B cell (primary cell): ENCODE results near the gene LPIN2. TPM values are rescaled to one million over a fixed set of nuclear protein-coding genes. Genes with fewer than 3 reads are reported as not detected.

Experiments used
- ATAC-seq: fragments of 200-7000 bp; cut with Tn5 transposase; one replicate; pipeline ENCODE4 v1.10.0; 2021; ENCODE audit warnings: low read depth, mild to moderate bottlenecking, moderate number of reproducible peaks, moderate library complexity
- CTCF ChIA-PET: fragments of 350-600 bp; sonication (Branson Sonifier 250); formaldehyde crosslinking; loops from one replicate; lab custom pipeline; 2021; ENCODE audit warnings: antibody characterized with exemption, inconsistent platforms; lab: Charles Lee
- POLR2A ChIA-PET: fragments of 350-600 bp; sonication (Branson Sonifier 250); formaldehyde crosslinking; loops from one replicate; lab custom pipeline; 2021; ENCODE audit warnings: antibody characterized with exemption; lab: Charles Lee
- DNase-seq: peaks from one replicate; pipeline ENCODE4 v3.0.0; 2013
- H2AFZ ChIP-seq: 2 replicates; pipeline ENCODE4 v1.6.1; 2012; ENCODE audit warnings: mild to moderate bottlenecking, low read depth, low read length; ENCODE audit not compliant: insufficient read depth, poor library complexity, severe bottlenecking
- H3K27ac ChIP-seq, 2 donors: 1 replicate in 1 of 2; 2 replicates in 1 of 2; pipeline ENCODE4 v1.5.1; 2012 to 2013; ENCODE audit warnings: low read length in 2 of 2, mild to moderate bottlenecking in 2 of 2, moderate library complexity in 1 of 2
- H3K27me3 ChIP-seq, 4 experiments: fragments of 200-600 bp in 1 of 4; sonication (generic) in 1 of 4; replicated peaks in 1 of 4; 1 replicate in 2 of 4; 2 replicates in 2 of 4; pipeline versions ENCODE4 v1.6.1 to v1.7.0; 2013 to 2016; ENCODE audit warnings: low read length in 3 of 4, mild to moderate bottlenecking in 2 of 4, mixed read lengths in 1 of 4, moderate library complexity in 1 of 4; ENCODE audit not compliant: insufficient read depth in 4 of 4, control insufficient read depth in 3 of 4; ENCODE audit errors: control extremely low read depth in 1 of 4
- H3K36me3 ChIP-seq, 2 experiments: replicated peaks in 1 of 2; 1 replicate in 1 of 2; 2 replicates in 1 of 2; pipeline versions ENCODE4 v1.6.1 to v1.7.1; 2013; ENCODE audit warnings: low read length in 1 of 2; ENCODE audit not compliant: insufficient read depth in 2 of 2, control insufficient read depth in 1 of 2; ENCODE audit errors: control extremely low read depth in 1 of 2, extremely low read depth in 1 of 2
- H3K4me1 ChIP-seq, 2 donors: fragments of 200-600 bp in 1 of 2; sonication (generic) in 1 of 2; 1 replicate in 1 of 2; 2 replicates in 1 of 2; pipeline versions ENCODE4 v1.5.1 to v1.6.1; 2013 to 2017; ENCODE audit warnings: low read length in 2 of 2; ENCODE audit not compliant: control insufficient read depth in 2 of 2, insufficient read depth in 2 of 2
- H3K4me2 ChIP-seq: replicated peaks from 2 replicates; pipeline ENCODE3; 2012; ENCODE audit warnings: mild to moderate bottlenecking, low read depth, low read length; ENCODE audit not compliant: poor library complexity, severe bottlenecking
- H3K4me3 ChIP-seq, 5 experiments: fragments of 200-600 bp in 1 of 5; sonication (generic) in 1 of 5; 1 replicate in 3 of 5; 2 replicates in 2 of 5; pipeline versions ENCODE4 v1.5.1 to v1.7.0; 2011 to 2016; ENCODE audit warnings: low read length in 4 of 5, mild to moderate bottlenecking in 4 of 5, low read depth in 2 of 5, control low read depth in 1 of 5, moderate library complexity in 1 of 5; ENCODE audit not compliant: insufficient read depth in 1 of 5; ENCODE audit errors: control extremely low read depth in 1 of 5, extremely low read depth in 1 of 5
- H3K79me2 ChIP-seq: fragments of 200-600 bp; sonication (generic); one replicate; pipeline ENCODE4 v1.6.0; 2016; ENCODE audit warnings: low read length; ENCODE audit not compliant: control insufficient read depth, insufficient read depth
- H3K9ac ChIP-seq: fragments of 200-600 bp; sonication (generic); 2 replicates; pipeline ENCODE4 v1.6.1; 2017; ENCODE audit warnings: mild to moderate bottlenecking, low read length, moderate library complexity
- H3K9me3 ChIP-seq, 3 donors: one replicate each; pipeline versions ENCODE4 v1.6.1 to v1.7.1; 2013; ENCODE audit warnings: low read length in 2 of 3; ENCODE audit not compliant: control insufficient read depth in 2 of 3, insufficient read depth in 1 of 3; ENCODE audit errors: control extremely low read depth in 1 of 3
- H4K20me1 ChIP-seq: 2 replicates; pipeline ENCODE4 v1.6.0; 2012; ENCODE audit warnings: mild to moderate bottlenecking, low read length; ENCODE audit not compliant: insufficient read depth, control insufficient read depth, poor library complexity, severe bottlenecking
- H3K27ac Mint-ChIP-seq: one replicate; pipeline ENCODE4 v1.8.0; 2021; ENCODE audit warnings: mixed read lengths
- H3K27me3 Mint-ChIP-seq: one replicate; pipeline ENCODE4 v1.8.0; 2021; ENCODE audit warnings: mixed read lengths
- H3K4me1 Mint-ChIP-seq: one replicate; pipeline ENCODE4 v1.8.0; 2021; ENCODE audit warnings: mixed read lengths
- H3K4me3 Mint-ChIP-seq: one replicate; pipeline ENCODE4 v1.8.0; 2021; ENCODE audit warnings: mixed read lengths
- H3K9me3 Mint-ChIP-seq: one replicate; pipeline ENCODE4 v1.8.0; 2022; ENCODE audit warnings: mixed read lengths; ENCODE audit not compliant: insufficient read depth
- CTCF ChIP-seq: fragments of 200-600 bp; IDR thresholded peaks from one replicate; pipeline ENCODE4 v1.8.0; 2022; ENCODE audit warnings: antibody characterized with exemption, mild to moderate bottlenecking
- EZH2 ChIP-seq: IDR thresholded peaks from 2 replicates; pipeline ENCODE4 v1.6.1; 2012; ENCODE audit warnings: borderline replicate concordance, low read depth, mild to moderate bottlenecking, moderate library complexity, low read length; ENCODE audit not compliant: insufficient read depth, poor library complexity, severe bottlenecking
- WGBS: methylation state at CpG from one replicate; pipeline ENCODE4 v1.1.5; 2013; ENCODE audit warnings: missing lambda C conversion rate; ENCODE audit not compliant: insufficient coverage; 5-methylcytosine and 5-hydroxymethylcytosine counted together
- intact Hi-C: fragments of 100-400 bp; cut with micrococcal nuclease; formaldehyde crosslinking; loops from one replicate; pipeline ENCODE4 v1.10.0; 2022
- polyA plus RNA-seq: library from polyadenylated mRNA; depleted of rRNA; stranded (reverse); fragments of >200 nt; gene quantifications from 2 replicates; pipeline ENCODE4 v1.2.3, GENCODE V29; 2012
- total RNA-seq, 2 donors: library from RNA; stranded (reverse); fragments of 120-200 nt in 1 of 2; gene quantifications; 1 replicate in 1 of 2; 2 replicates in 1 of 2; pipeline versions ENCODE4 v1.2.3 to v1.2.4, GENCODE V29; 2013 to 2022

Gene LPIN2
- total and polyA plus RNA-seq, 2 donors (not counting 1 experiment from before 2014, with no cell fraction given) = 8.0 to 31.0 TPM

GRCh38 chr18:2978208-2978607 lies 34.7 kb downstream of the LPIN2 start:
- no peak for DNase-seq
- H2AFZ ChIP-seq = peak overlapping the region; percentile 70
- 67% methylated on average over 1 of the region's 3 CpGs for WGBS
- peak overlapping the region; percentile 94 for H3K27ac Mint-ChIP-seq
- peak overlapping the region; percentile 66 for H3K4me2 ChIP-seq
- H3K4me3 Mint-ChIP-seq = peak overlapping the region; percentile 77
- peaks cover 83% of the 10 kb centered on the region for H3K79me2 ChIP-seq
- no peak for ATAC-seq
- CTCF ChIA-PET = interaction anchor here (0.7 to 7.9 kb wide), 6 partner anchors 8 to 82 kb away, joined by 3 to 71 read pairs (median 4); no protein-coding TSS in a partner anchor
- H3K9ac ChIP-seq = peak overlapping the region; percentile 40
- H4K20me1 ChIP-seq = no peaks in the 10 kb centered on the region
- H3K9me3 ChIP-seq = no peaks in the 10 kb centered on the region
- TF ChIP-seq CTCF (no peak), EZH2 (no peak)
- peaks cover 0 to 3% of the 10 kb centered on the region in 2 experiments for H3K36me3 ChIP-seq
- H3K4me3 ChIP-seq = peak overlapping the region in 2 of 5 experiments; percentile 5 to 46
- no peaks in the 10 kb centered on the region for H3K27me3 Mint-ChIP-seq
- POLR2A ChIA-PET = interaction anchor here (2.8 kb wide), 1 partner anchor 10 kb away, joined by 10 read pairs; no protein-coding TSS in a partner anchor
- peak overlapping the region; percentile 78 to 91 for H3K27ac ChIP-seq
- H3K9me3 Mint-ChIP-seq = no peaks in the 10 kb centered on the region
- intact Hi-C loops = loop anchor here (10.0 kb wide), 1 partner anchor 617 kb away; no protein-coding TSS in a partner anchor
- no peaks in the 10 kb centered on the region for H3K27me3 ChIP-seq
- peaks cover 68% of the 10 kb centered on the region for H3K4me1 Mint-ChIP-seq
- H3K4me1 ChIP-seq = peaks cover 55 to 62% of the 10 kb centered on the region in 2 donors
